Transverse colon (tissue), 4 donors: ENCODE measurements around the gene USP22.

Experiments
- EP300 ChIP-seq: sonication (generic); formaldehyde crosslinking; IDR thresholded peaks from one replicate; pipeline ENCODE4 v1.6.1; 2017; ENCODE audit warnings: antibody characterized with exemption, low read depth
- POLR2A ChIP-seq: fragments of 450-650 bp; IDR thresholded peaks from one replicate; pipeline ENCODE4 v1.6.1; 2016; ENCODE audit warnings: antibody characterized with exemption, mild to moderate bottlenecking, moderate library complexity
- POLR2AphosphoS5 ChIP-seq, 3 donors: sonication (generic); formaldehyde crosslinking; IDR thresholded peaks; one replicate each; pipeline ENCODE4 v1.6.1; 2016; ENCODE audit warnings: antibody characterized with exemption in 3 of 3
- TF ChIP-seq, protein P1 (sequence below), 5 experiments: fragments of 200-600 bp in 3 of 5; fragments of 450-650 bp in 2 of 5; sonication (generic) in 3 of 5; IDR thresholded peaks; 1 replicate in 2 of 5; 2 replicates in 3 of 5; pipeline ENCODE4 v1.5.1; 2016 to 2017; ENCODE audit warnings: antibody characterized with exemption in 5 of 5, inconsistent platforms in 3 of 5, mild to moderate bottlenecking in 2 of 5, moderate library complexity in 1 of 5

DNA sequence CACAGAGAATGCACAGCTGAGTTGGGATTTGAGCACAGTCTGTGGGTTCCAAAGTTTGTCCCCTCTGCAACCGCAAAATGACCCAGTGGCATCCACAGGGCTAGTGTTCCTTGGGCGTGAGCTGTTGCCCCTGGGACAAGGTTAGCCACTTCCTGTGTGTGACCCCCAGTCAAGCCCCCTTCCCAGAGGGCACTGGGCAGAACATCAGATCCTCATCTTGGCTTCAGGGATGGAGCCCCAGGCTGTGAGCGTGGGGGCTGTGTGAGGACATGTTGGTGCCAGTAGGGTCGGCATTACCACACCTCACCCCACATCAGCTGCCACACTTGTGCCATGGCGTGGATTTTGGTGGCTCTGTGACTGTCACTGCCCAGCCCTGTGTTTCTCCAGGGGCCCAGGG, 55.3 kb downstream of the USP22 start:
- TF ChIP-seq, protein P1, sequence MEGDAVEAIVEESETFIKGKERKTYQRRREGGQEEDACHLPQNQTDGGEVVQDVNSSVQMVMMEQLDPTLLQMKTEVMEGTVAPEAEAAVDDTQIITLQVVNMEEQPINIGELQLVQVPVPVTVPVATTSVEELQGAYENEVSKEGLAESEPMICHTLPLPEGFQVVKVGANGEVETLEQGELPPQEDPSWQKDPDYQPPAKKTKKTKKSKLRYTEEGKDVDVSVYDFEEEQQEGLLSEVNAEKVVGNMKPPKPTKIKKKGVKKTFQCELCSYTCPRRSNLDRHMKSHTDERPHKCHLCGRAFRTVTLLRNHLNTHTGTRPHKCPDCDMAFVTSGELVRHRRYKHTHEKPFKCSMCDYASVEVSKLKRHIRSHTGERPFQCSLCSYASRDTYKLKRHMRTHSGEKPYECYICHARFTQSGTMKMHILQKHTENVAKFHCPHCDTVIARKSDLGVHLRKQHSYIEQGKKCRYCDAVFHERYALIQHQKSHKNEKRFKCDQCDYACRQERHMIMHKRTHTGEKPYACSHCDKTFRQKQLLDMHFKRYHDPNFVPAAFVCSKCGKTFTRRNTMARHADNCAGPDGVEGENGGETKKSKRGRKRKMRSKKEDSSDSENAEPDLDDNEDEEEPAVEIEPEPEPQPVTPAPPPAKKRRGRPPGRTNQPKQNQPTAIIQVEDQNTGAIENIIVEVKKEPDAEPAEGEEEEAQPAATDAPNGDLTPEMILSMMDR (IDR thresholded peaks at IDR 0.05) = no peak
- TF ChIP-seq POLR2A = no peak
- no peak for TF ChIP-seq POLR2AphosphoS5 (IDR thresholded peaks at IDR 0.05)
- no peak for TF ChIP-seq EP300
